ENCODE results near the gene MAP3K13.
"Not testable (repeated sequence)": the region's sequence is repeated elsewhere in the genome, so short reads cannot be mapped to it uniquely, and the experiment has no call there.

MAP3K13 gene

DNA sequence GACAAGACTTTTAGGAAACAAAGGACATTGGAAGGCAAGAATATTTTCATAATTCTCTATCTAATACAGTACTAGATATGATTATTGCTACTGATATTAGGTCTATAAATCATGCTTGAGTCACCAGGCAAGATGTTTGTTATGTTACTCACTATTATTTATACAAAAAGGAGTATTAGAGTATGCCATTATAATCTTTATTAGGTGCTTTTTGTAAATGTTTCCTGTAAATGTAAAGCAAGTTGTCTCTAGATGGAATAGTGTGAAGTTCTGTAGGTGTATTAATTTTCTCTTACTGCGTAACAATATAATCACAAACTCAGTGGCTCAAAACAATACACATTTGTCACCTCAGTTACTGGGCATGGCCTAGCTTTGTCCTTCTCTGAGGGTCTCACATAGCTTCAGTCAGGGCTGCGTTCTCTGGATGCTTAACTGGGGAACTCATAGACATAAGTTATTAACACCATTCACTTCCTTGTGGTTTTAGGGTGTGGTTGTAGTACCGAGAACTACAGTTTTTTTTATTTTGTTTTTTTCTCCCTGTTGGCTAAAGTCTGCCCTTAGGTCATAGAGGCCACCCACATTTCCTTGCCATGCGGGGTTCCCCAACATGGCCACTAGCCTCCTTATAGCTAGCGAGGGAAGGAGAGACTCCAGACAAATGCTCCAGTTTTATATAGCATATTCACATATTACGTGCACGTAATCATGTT lies 20.3 kb upstream of the MAP3K13 start:
- no peak for DNase-seq (ENCODE audit: low read depth in 2 of 2)

DNA sequence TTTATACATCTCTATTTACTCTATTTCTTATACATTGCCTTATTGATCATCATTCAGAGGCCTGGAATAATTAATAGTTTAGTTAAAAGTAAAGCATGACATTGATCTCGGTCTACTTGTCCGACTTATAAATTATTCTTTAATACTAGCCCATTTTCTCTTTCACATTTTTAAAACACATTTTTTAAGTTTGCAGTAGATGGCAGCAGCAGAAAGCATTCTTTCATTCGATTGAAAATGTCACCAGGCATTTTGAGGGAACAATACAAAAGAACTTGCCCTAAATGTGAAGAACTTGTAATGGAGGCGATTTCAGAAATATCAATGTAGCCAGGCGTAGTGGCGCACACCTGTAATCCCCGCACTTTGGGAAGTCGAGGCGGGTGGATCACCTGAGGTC lies 15.5 kb upstream of the MAP3K13 start:
- no peak for DNase-seq (ENCODE audit: low read depth in 2 of 2)

DNA sequence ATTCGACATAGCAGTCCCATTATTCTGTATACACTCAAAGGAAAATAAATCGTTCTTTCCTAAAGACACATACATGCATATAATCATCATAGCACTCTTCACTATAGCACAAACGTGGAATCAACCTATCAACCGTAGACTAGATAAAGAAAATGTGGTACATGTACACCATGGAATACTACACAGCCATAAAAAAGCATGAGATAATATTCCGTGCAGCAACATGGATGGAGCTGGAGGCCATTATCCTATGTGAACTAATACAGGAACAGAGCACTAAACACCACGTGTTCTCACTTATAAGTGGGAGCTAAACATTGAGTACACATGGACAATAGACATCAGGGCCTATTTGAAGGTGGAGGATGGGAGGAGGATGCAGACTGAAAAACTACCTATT lies 12.1 kb upstream of the MAP3K13 start:
- no peak for DNase-seq (ENCODE audit: low read depth in 2 of 2)

- DNase-seq (ENCODE audit: low read depth in 2 of 2), result no peak
Measured at GRCh38 chr3:185351396-185351795, 11.5 kb upstream of the MAP3K13 start.

- DNase-seq (ENCODE audit: low read depth in 2 of 2), result no peak
Measured at GRCh38 chr3:185353225-185353624, 9.7 kb upstream of the MAP3K13 start.

GRCh38 chr3:185353823-185354614 lies 8.9 kb upstream of the MAP3K13 start:
- DNase-seq (ENCODE audit: low read depth in 2 of 2), result no peak

DNA sequence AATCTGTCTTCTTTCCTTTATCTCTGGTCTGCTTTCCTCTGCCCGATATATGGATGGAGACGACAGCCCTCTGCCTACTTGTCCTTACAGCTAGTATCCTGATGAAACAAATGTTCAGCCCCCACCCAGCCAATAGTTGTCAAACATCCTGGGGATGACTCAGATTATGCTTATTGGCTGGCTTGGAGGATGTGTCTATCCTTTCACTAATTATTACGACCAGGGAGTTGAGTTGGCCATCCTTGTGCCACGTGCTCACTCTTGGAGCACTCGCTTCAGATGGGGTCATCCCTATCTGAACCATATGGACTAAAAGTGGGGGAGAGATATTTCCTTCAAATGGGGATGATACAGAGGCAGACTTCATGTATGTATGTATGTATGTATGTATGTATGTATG lies 6.4 kb upstream of the MAP3K13 start:
- DNase-seq (ENCODE audit: low read depth in 2 of 2), result no peak

DNA sequence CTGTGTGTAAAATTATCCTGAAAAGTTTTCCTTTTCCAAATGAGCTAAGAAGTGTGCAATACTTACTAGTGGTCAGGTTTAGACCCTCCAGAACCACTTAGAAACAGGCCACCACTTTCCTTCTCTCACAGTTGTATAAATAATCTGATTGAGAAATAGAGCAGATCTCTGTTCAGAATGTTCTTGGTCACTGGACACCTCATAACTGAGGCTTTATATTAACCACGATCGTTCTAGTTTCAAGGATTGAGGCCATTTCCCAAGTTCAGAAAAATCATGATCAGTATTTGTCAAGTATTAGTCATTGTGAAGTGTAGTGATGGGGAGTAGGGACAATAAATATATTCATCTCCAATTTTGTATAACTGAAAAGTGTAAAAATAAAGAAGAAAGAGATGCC lies 1.0 kb upstream of the MAP3K13 start:
- no peak for DNase-seq (ENCODE audit: low read depth in 2 of 2)

DNA sequence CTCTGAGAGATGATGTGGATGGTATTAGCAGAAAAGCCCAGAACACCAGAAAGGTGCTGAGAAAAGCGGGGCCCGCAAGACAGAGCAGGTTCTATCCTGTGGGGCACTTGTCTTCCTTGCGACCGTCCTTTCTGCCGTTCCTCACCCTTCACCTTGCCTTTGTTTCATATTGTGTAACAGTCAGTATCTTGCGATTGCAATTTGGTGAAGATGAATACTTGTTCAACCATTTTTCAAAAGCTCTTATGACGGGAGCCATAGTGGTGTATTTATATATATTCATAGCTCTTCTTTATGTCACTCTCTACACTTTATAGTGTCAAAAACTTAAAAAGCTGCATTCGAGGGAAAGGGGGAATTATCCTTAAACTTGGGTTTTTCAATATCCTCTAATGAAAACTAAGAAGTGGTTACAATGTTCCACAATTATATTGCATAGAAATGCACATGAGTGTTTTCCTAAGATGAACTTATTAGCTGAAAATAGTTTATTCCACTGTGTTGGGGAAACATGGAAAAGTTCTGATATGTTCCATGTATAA lies 797 bp downstream of the MAP3K13 start:
- no peak for DNase-seq (ENCODE audit: low read depth in 2 of 2)

DNA sequence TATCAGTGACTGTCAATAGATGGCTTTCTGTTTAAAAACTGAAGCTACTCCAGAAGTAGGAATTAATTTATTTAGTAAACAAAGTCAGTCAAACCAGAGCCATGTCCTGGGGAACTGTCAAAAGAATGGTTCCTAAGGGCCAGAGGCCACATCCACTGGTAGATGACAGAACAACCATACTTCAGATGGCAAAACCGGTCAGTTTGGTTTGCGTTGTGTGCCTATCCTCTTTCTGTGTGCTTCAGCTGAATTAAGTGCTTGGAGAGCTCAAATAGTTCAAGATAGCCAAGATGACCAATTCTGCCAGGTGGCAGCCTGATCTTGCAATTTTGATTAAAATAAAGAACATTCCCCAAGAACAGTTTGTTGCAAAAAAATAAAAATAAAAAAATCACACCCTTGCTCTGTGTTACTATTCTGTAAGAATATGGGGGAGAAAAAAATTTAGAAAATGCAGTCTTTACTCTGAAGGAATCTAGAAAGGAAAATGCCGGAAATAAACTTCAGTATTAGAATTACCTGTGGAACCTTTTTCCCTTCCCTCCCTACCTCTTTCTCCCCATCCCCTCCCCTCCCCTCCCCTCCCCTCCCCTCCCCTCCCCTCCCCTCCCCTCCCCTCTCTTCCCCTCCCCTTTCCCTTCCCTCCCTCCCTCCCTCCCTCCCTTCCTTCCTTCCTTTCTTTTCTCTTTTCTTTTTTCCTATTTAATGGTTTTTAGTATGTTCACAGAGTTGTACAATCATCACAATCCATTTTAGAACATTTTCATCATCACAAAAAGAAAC lies 2.5 kb downstream of the MAP3K13 start:
- no peak for DNase-seq (ENCODE audit: low read depth in 2 of 2)

DNA sequence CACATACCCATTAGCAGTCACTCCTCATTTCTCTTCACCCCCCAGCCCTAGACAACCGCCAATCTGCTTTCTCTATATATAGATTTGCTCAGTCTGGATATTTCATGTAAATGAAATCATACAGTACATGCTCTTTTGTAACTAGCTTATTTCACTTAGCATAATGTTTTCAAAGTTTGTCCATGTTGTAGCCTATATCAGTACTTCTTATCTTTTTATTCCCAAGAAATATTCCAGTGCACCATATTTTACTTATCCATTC lies 3.1 kb downstream of the MAP3K13 start:
- no peak for DNase-seq (ENCODE audit: low read depth in 2 of 2)

GRCh38 chr3:185366913-185367312 lies 4.0 kb downstream of the MAP3K13 start:
- no peak for DNase-seq (ENCODE audit: low read depth in 2 of 2)

DNA sequence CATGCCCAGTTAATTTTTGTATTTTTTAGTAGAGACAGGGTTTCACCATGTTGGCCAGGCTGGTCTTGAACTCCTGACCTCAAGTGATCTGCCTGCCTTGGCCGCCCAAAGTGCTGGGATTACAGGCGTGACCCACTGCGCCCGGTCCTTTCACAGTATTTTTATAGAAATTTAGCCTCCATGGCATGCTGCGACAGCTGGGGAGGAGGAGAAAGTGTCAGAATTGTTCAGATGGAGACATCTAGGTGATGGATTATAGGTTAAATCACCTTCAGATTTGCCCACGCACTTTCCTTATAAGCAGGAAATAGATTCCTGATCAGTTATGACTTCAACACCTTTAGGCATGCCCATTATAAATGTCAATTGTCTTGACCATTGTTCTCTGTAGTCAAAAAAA lies 7.4 kb downstream of the MAP3K13 start:
- DNase-seq (ENCODE audit: low read depth in 2 of 2), result not testable (repeated sequence)

DNA sequence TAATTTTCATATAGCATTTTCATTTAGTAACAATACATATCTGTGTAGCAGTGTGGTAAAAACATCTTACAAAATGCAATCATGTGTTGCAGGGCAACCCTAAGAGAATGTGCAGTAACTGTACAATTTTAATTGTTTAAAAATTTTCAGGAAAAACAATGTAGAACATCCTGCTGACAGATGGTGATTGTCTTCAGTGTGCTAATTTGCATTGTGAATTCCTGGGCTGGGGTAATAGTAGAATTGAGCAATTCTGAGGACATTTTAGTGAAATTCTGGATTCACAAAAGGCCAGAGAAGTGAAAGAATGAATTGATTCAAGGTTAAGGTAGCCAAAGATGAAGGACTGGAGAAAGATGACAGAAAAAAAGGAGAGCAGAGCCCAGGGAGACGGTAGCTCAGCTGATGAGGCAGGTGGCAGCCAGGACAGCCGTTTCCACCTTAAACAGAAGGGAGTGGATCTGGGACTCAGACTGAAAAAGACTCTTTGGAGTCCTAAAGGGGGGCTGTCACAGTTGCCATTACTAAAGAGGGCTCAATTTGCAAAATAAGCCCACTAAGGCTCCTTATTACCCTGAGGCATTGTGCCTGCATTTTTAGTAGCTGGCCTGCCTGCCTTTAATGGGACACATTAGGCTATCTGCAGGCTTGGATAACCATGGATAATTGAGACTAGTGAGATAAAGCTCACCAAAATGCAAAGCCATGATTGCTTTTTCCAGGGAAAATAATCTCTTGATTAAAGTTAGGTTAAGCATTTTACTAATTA lies 8.6 kb downstream of the MAP3K13 start:
- DNase-seq (ENCODE audit: low read depth in 2 of 2), result no peak

GRCh38 chr3:185381320-185382058 lies 18.6 kb downstream of the MAP3K13 start:
- DNase-seq (ENCODE audit: low read depth in 2 of 2), result no peak

- DNase-seq (ENCODE audit: low read depth in 2 of 2), result no peak
Measured at GRCh38 chr3:185382154-185382553, 19.2 kb downstream of the MAP3K13 start.

DNA sequence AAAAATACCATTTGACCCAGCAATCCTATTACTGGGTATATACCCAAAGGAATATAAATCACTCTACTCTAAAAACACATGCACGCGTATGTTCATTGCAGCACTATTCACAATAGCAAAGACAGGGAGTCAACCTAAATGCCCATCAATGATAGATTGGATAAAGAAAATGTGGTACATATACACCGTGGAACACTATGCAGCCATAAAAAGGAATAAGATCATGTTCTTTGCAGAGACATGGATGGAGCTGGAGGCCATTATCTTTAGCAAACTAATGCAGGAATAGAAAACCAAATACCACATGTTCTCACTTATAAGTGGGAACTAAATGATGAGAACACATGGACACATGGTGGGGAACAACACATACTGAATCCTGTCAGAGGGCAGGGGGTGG lies 23.6 kb downstream of the MAP3K13 start:
- not testable (repeated sequence) for DNase-seq (ENCODE audit: low read depth in 2 of 2)

GRCh38 chr3:185387646-185388045 lies 24.7 kb downstream of the MAP3K13 start:
- no peak for DNase-seq (ENCODE audit: low read depth in 2 of 2)

- no peak for DNase-seq (ENCODE audit: low read depth in 2 of 2)
Measured at GRCh38 chr3:185393055-185393454, 30.1 kb downstream of the MAP3K13 start.

DNA sequence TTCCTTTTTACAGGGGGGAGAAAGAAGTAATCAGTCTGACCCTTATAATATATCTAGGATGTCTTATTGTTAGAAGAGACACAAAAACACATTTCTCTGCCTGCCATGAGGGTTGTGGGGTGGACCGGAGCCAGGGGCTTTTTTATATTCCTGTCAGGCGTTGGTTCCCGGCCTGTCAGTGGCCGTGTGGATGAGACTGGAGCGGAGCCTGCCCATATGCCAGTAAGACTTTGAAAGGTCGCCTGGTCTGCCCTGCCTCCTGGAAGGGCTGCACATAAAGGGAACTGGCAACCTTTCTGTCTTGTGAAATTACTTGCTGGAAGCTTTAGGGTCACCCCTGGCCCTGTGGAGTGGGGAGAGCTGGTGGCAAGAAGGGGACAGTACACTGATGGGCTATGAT lies 34.7 kb downstream of the MAP3K13 start:
- DNase-seq (ENCODE audit: low read depth in 2 of 2), result no peak
